Neuronal stem cell (in vitro differentiated cells): ENCODE results near the gene GNA14.

Experiments
- DNase-seq: peaks from one replicate; pipeline ENCODE4 v3.0.0-alpha.2; 2013; ENCODE audit warnings: low spot score
- H2AFZ ChIP-seq: one replicate; pipeline ENCODE4 v1.6.1; 2013; ENCODE audit warnings: mild to moderate bottlenecking, low read length, inconsistent platforms
- H2AK5ac ChIP-seq: 2 replicates; pipeline ENCODE4 v1.6.1; 2013; ENCODE audit warnings: low read depth, mild to moderate bottlenecking, inconsistent platforms, low read length, moderate library complexity, mixed read lengths
- H2BK120ac ChIP-seq: 2 replicates; pipeline ENCODE4 v1.6.1; 2013; ENCODE audit warnings: low read depth, mild to moderate bottlenecking, inconsistent platforms, low read length, moderate library complexity, mixed read lengths
- H2BK12ac ChIP-seq: one replicate; pipeline ENCODE4 v1.6.1; 2013; ENCODE audit warnings: low read length, inconsistent platforms
- H2BK15ac ChIP-seq: 2 replicates; pipeline ENCODE4 v1.6.1; 2013; ENCODE audit warnings: mild to moderate bottlenecking, low read length, inconsistent platforms, mixed read lengths
- H2BK5ac ChIP-seq: one replicate; pipeline ENCODE4 v1.6.1; 2013; ENCODE audit warnings: inconsistent platforms, mild to moderate bottlenecking, low read length, moderate library complexity
- H3K14ac ChIP-seq: one replicate; pipeline ENCODE4 v1.6.1; 2013; ENCODE audit warnings: low read length, inconsistent platforms
- H3K18ac ChIP-seq: 2 replicates; pipeline ENCODE4 v1.6.1; 2013; ENCODE audit warnings: low read length, inconsistent platforms
- H3K23ac ChIP-seq: 2 replicates; pipeline ENCODE4 v1.6.1; 2013; ENCODE audit warnings: low read depth, mild to moderate bottlenecking, mixed read lengths, low read length, inconsistent platforms; ENCODE audit not compliant: poor library complexity
- H3K27ac ChIP-seq: replicated peaks from 3 replicates; pipeline ENCODE4 v1.5.1; 2013; ENCODE audit warnings: low read length, inconsistent platforms
- H3K27me3 ChIP-seq, 3 experiments: 2 replicates each; pipeline ENCODE4 v1.6.1; 2013; ENCODE audit warnings: low read length in 3 of 3, mild to moderate bottlenecking in 2 of 3, inconsistent platforms in 1 of 3, low read depth in 1 of 3, mixed read lengths in 1 of 3, moderate library complexity in 1 of 3; ENCODE audit not compliant: control insufficient read depth in 3 of 3, insufficient read depth in 3 of 3
- H3K36me3 ChIP-seq, 2 donors: replicated peaks in 1 of 2; 2 replicates each; pipeline ENCODE4 v1.6.1; 2013; ENCODE audit warnings: low read length in 2 of 2; ENCODE audit not compliant: control insufficient read depth in 2 of 2, insufficient read depth in 2 of 2
- H3K4ac ChIP-seq: 2 replicates; pipeline ENCODE4 v1.6.1; 2013; ENCODE audit warnings: inconsistent platforms, mild to moderate bottlenecking, low read length, moderate library complexity
- H3K4me1 ChIP-seq, 2 donors: 1 replicate in 1 of 2; 2 replicates in 1 of 2; pipeline ENCODE4 v1.6.1; 2013; ENCODE audit warnings: low read length in 2 of 2, low read depth in 1 of 2; ENCODE audit not compliant: control insufficient read depth in 2 of 2, insufficient read depth in 1 of 2
- H3K4me2 ChIP-seq: one replicate; pipeline ENCODE4 v1.6.1; 2013; ENCODE audit warnings: mild to moderate bottlenecking, low read length, inconsistent platforms; ENCODE audit not compliant: insufficient read depth, poor library complexity, severe bottlenecking
- H3K4me3 ChIP-seq, 2 donors: 2 replicates each; pipeline ENCODE4 v1.5.1; 2013; ENCODE audit warnings: low read length in 2 of 2, mild to moderate bottlenecking in 2 of 2, inconsistent platforms in 1 of 2, moderate library complexity in 1 of 2
- H3K79me1 ChIP-seq: one replicate; pipeline ENCODE4 v1.6.1; 2013; ENCODE audit warnings: low read depth, mild to moderate bottlenecking, inconsistent platforms, low read length, moderate library complexity
- H3K9ac ChIP-seq: one replicate; pipeline ENCODE4 v1.6.1; 2013; ENCODE audit warnings: mild to moderate bottlenecking, low read depth, low read length, inconsistent platforms; ENCODE audit not compliant: poor library complexity
- H3K9me3 ChIP-seq, 2 donors: replicated peaks in 1 of 2; 2 replicates each; pipeline versions ENCODE3 to v1.6.1; 2013; ENCODE audit warnings: low read length in 2 of 2, mild to moderate bottlenecking in 2 of 2, inconsistent platforms in 1 of 2, low read depth in 1 of 2, mixed read lengths in 1 of 2, moderate library complexity in 1 of 2; ENCODE audit not compliant: control insufficient read depth in 2 of 2, insufficient read depth in 1 of 2
- H4K8ac ChIP-seq: one replicate; pipeline ENCODE4 v1.6.1; 2013; ENCODE audit warnings: low read depth, mild to moderate bottlenecking, inconsistent platforms, low read length, moderate library complexity
- H4K91ac ChIP-seq: one replicate; pipeline ENCODE4 v1.6.1; 2013; ENCODE audit warnings: low read length, low read depth, mild to moderate bottlenecking, inconsistent platforms; ENCODE audit not compliant: poor library complexity
- WGBS, 2 donors: extraction: QIAGEN DNeasy Blood & Tissue Kit; methylation state at CpG; one replicate each; pipeline ENCODE4 v1.1.7; 2013; ENCODE audit warnings: missing lambda C conversion rate in 2 of 2, mixed read lengths in 1 of 2; ENCODE audit not compliant: insufficient read length in 2 of 2, insufficient replicate concordance in 1 of 2; ENCODE audit errors: extremely low coverage in 2 of 2; 5-methylcytosine and 5-hydroxymethylcytosine counted together

GNA14 gene

DNA sequence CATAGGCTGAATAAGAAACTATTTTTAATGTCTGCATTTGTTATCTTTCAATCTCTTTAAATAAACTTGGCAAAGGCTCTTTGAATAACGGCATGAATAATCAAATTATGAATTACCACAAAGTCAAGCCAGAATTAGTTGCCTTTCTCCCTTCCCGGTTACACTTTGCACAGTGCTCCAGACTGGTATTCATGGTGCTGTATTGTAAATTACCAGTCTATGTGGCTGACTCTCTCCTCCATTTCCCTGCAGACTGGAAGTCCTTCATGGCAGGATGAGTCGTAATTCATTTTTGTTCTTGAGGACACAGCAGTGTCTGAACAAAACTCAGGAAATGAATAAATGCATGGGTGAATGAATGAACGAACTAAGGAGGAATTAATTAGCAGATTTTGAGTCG, 142.9 kb downstream of the GNA14 start:
- H3K27ac ChIP-seq, result no peak overlapping the region
- H2AFZ ChIP-seq, result no peak overlapping the region
- DNase-seq, result no peak
- no peaks in the 10 kb centered on the region for H3K36me3 ChIP-seq
- no peak overlapping the region for H3K9ac ChIP-seq
- H3K18ac ChIP-seq, result no peak overlapping the region
- no peak overlapping the region for H2BK15ac ChIP-seq
- no peak overlapping the region for H4K91ac ChIP-seq
- peaks cover 0 to 5% of the 10 kb centered on the region in 2 donors for H3K4me1 ChIP-seq
- no peak overlapping the region for H4K8ac ChIP-seq
- no peaks in the 10 kb centered on the region for H3K79me1 ChIP-seq
- no peak overlapping the region for H3K4me3 ChIP-seq
- H3K23ac ChIP-seq, result no peak overlapping the region
- H3K4me2 ChIP-seq, result no peak overlapping the region
- no peak overlapping the region for H2AK5ac ChIP-seq
- no peak overlapping the region for H3K4ac ChIP-seq
- H2BK12ac ChIP-seq, result no peak overlapping the region
- no CpG with 5 or more reads among the region's 5 CpGs for WGBS, 2 donors
- no peaks in the 10 kb centered on the region for H3K9me3 ChIP-seq
- no peaks in the 10 kb centered on the region for H3K27me3 ChIP-seq
- H2BK5ac ChIP-seq, result no peak overlapping the region
- no peak overlapping the region for H3K14ac ChIP-seq
- no peak overlapping the region for H2BK120ac ChIP-seq

DNA sequence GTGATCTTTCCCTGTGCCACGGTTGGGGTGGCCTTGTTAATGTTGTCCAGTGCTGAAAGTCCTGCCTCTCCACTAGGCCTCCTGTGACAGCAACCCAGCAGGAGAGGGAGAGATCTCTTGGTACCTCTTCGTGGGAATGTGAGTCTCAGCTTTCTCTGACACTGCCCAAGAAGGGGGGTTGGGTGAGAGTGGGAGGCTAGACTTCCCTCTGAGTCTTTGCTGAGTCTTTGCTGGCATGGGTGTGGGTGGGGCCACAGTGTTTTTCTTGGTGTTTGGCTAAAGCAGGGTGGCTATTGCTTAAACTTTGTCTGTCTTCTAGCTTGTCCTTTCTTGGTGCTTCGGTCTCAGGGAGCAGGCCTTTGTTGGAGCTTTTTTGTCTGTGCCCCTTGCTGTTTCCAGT, 145.6 kb downstream of the GNA14 start:
- H3K36me3 ChIP-seq, result no peaks in the 10 kb centered on the region
- WGBS, 2 donors, result no CpG with 5 or more reads among the region's 3 CpGs
- H3K4me2 ChIP-seq, result no peak overlapping the region
- no peak overlapping the region for H3K9ac ChIP-seq
- no peak overlapping the region for H3K18ac ChIP-seq
- no peaks in the 10 kb centered on the region for H3K9me3 ChIP-seq
- no peak overlapping the region for H4K91ac ChIP-seq
- H4K8ac ChIP-seq, result no peak overlapping the region
- H3K23ac ChIP-seq, result no peak overlapping the region
- no peak overlapping the region for H2AK5ac ChIP-seq
- no peak for DNase-seq
- H3K4ac ChIP-seq, result no peak overlapping the region
- no peak overlapping the region for H2BK120ac ChIP-seq
- no peak overlapping the region for H2AFZ ChIP-seq
- H3K79me1 ChIP-seq, result no peaks in the 10 kb centered on the region
- H3K27me3 ChIP-seq, result no peaks in the 10 kb centered on the region
- no peak overlapping the region for H2BK5ac ChIP-seq
- no peak overlapping the region for H2BK15ac ChIP-seq
- no peak overlapping the region for H2BK12ac ChIP-seq
- no peak overlapping the region for H3K27ac ChIP-seq
- no peak overlapping the region for H3K14ac ChIP-seq
- peaks cover 0 to 5% of the 10 kb centered on the region in 2 donors for H3K4me1 ChIP-seq
- H3K4me3 ChIP-seq, result no peak overlapping the region

DNA sequence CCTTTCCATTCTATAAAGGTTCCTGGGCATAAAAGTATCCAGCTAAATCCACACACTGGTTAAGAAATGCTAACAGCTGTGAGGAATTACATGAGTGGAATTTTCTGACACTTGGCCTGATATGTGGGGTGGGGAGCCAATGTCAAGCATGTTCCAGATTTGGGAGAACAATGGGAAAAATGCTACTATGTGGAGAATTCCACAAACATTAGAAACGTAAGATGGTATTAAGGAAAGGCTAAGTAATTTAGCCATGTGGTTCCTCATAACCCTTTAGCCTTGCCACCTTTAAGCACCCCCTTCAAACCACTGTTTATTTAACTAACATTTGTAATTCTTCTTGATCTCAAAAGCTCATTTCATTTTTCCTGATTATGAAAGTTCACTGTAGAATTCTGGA, 149.2 kb downstream of the GNA14 start:
- Histone ChIP-seq H2BK5ac (no peak overlapping the region), H3K4me3 (no peak overlapping the region), H3K14ac (no peak overlapping the region), H2BK12ac (no peak overlapping the region), H3K9ac (no peak overlapping the region), H3K27me3 (no peaks in the 10 kb centered on the region), H3K27ac (no peak overlapping the region), H3K36me3 (no peaks in the 10 kb centered on the region), H4K8ac (no peak overlapping the region), H2AFZ (no peak overlapping the region), H4K91ac (no peak overlapping the region), H2BK15ac (no peak overlapping the region), H3K23ac (no peak overlapping the region), H3K4me2 (no peak overlapping the region), H3K4ac (no peak overlapping the region), H3K9me3 (no peaks in the 10 kb centered on the region), H3K18ac (no peak overlapping the region), H2AK5ac (no peak overlapping the region), H3K4me1 (peaks cover 0 to 5% of the 10 kb centered on the region in 2 donors), H3K79me1 (no peaks in the 10 kb centered on the region), H2BK120ac (no peak overlapping the region)
- no CpG with 5 or more reads among the region's 1 CpG for WGBS, 2 donors
- no peak for DNase-seq

DNA sequence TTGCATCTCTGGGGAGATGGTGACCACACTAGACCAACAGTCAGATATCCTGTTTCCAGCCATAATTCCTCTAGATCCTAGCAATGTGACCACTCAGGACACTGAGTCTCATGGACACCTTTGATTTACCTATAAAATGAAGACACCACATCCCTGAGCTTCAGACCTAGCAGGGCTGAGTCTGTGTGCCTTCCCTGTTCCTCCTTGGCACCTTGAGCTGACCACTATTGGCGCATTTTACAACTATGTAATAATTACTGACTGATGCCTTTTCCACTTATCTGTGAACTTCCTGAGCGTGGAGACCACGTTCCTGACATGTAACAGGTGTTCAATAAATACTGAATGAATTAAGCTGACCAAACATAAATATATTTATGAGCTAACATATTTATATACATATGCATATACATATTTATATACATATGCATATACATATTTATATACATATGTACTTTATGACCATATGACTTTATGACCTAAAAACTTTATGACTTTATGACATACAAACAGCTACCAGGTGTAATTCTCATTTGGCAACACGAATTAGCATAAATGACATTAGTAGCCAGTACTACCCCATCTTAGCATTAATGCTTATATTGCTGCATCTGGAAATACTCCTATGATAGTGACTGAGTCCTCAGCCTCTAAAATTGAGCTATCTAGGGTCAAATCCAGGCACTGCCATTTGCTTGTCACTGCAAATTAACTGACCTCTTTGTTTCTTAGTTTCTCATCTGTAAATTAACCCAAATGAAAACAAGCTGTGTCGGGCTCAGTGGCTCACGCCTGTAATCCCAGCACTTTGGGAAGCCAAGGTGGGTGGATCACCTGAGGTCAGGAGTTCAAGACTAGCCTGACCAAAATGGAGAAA, 150.6 kb downstream of the GNA14 start:
- H4K8ac ChIP-seq, result no peak overlapping the region
- H2AFZ ChIP-seq, result no peak overlapping the region
- H3K4me3 ChIP-seq, result no peak overlapping the region
- H3K4me2 ChIP-seq, result no peak overlapping the region
- H3K36me3 ChIP-seq, result no peaks in the 10 kb centered on the region
- H2BK15ac ChIP-seq, result no peak overlapping the region
- peaks cover 0 to 2% of the 10 kb centered on the region in 2 donors for H3K4me1 ChIP-seq
- H3K9me3 ChIP-seq, result no peaks in the 10 kb centered on the region
- no CpG with 5 or more reads among the region's 6 CpGs for WGBS, 2 donors
- H3K27ac ChIP-seq, result no peak overlapping the region
- no peak overlapping the region for H3K9ac ChIP-seq
- no peak overlapping the region for H2AK5ac ChIP-seq
- no peak overlapping the region for H2BK12ac ChIP-seq
- H4K91ac ChIP-seq, result no peak overlapping the region
- no peak overlapping the region for H2BK120ac ChIP-seq
- H3K4ac ChIP-seq, result no peak overlapping the region
- H3K79me1 ChIP-seq, result no peaks in the 10 kb centered on the region
- no peak overlapping the region for H3K23ac ChIP-seq
- H3K27me3 ChIP-seq, result no peaks in the 10 kb centered on the region
- H2BK5ac ChIP-seq, result no peak overlapping the region
- no peak overlapping the region for H3K14ac ChIP-seq
- H3K18ac ChIP-seq, result no peak overlapping the region
- DNase-seq, result no peak
